B cell (primary cell): ENCODE results near the gene SMG9. TPM values are rescaled to one million over a fixed set of nuclear protein-coding genes. Genes with fewer than 3 reads are reported as not detected.

Experiments used
- ATAC-seq: fragments of 200-7000 bp; cut with Tn5 transposase; one replicate; pipeline ENCODE4 v1.10.0; 2021; ENCODE audit warnings: low read depth, mild to moderate bottlenecking, moderate number of reproducible peaks, moderate library complexity
- CTCF ChIA-PET: fragments of 350-600 bp; sonication (Branson Sonifier 250); formaldehyde crosslinking; loops from one replicate; lab custom pipeline; 2021; ENCODE audit warnings: antibody characterized with exemption, inconsistent platforms; lab: Charles Lee
- POLR2A ChIA-PET: fragments of 350-600 bp; sonication (Branson Sonifier 250); formaldehyde crosslinking; loops from one replicate; lab custom pipeline; 2021; ENCODE audit warnings: antibody characterized with exemption; lab: Charles Lee
- DNase-seq: peaks from one replicate; pipeline ENCODE4 v3.0.0; 2013
- H2AFZ ChIP-seq: 2 replicates; pipeline ENCODE4 v1.6.1; 2012; ENCODE audit warnings: mild to moderate bottlenecking, low read depth, low read length; ENCODE audit not compliant: insufficient read depth, poor library complexity, severe bottlenecking
- H3K27ac ChIP-seq, 2 donors: 1 replicate in 1 of 2; 2 replicates in 1 of 2; pipeline ENCODE4 v1.5.1; 2012 to 2013; ENCODE audit warnings: low read length in 2 of 2, mild to moderate bottlenecking in 2 of 2, moderate library complexity in 1 of 2
- H3K27me3 ChIP-seq, 4 experiments: fragments of 200-600 bp in 1 of 4; sonication (generic) in 1 of 4; replicated peaks in 1 of 4; 1 replicate in 2 of 4; 2 replicates in 2 of 4; pipeline versions ENCODE4 v1.6.1 to v1.7.0; 2013 to 2016; ENCODE audit warnings: low read length in 3 of 4, mild to moderate bottlenecking in 2 of 4, mixed read lengths in 1 of 4, moderate library complexity in 1 of 4; ENCODE audit not compliant: insufficient read depth in 4 of 4, control insufficient read depth in 3 of 4; ENCODE audit errors: control extremely low read depth in 1 of 4
- H3K36me3 ChIP-seq, 2 experiments: replicated peaks in 1 of 2; 1 replicate in 1 of 2; 2 replicates in 1 of 2; pipeline versions ENCODE4 v1.6.1 to v1.7.1; 2013; ENCODE audit warnings: low read length in 1 of 2; ENCODE audit not compliant: insufficient read depth in 2 of 2, control insufficient read depth in 1 of 2; ENCODE audit errors: control extremely low read depth in 1 of 2, extremely low read depth in 1 of 2
- H3K4me1 ChIP-seq, 2 donors: fragments of 200-600 bp in 1 of 2; sonication (generic) in 1 of 2; 1 replicate in 1 of 2; 2 replicates in 1 of 2; pipeline versions ENCODE4 v1.5.1 to v1.6.1; 2013 to 2017; ENCODE audit warnings: low read length in 2 of 2; ENCODE audit not compliant: control insufficient read depth in 2 of 2, insufficient read depth in 2 of 2
- H3K4me2 ChIP-seq: replicated peaks from 2 replicates; pipeline ENCODE3; 2012; ENCODE audit warnings: mild to moderate bottlenecking, low read depth, low read length; ENCODE audit not compliant: poor library complexity, severe bottlenecking
- H3K4me3 ChIP-seq, 5 experiments: fragments of 200-600 bp in 1 of 5; sonication (generic) in 1 of 5; 1 replicate in 3 of 5; 2 replicates in 2 of 5; pipeline versions ENCODE4 v1.5.1 to v1.7.0; 2011 to 2016; ENCODE audit warnings: low read length in 4 of 5, mild to moderate bottlenecking in 4 of 5, low read depth in 2 of 5, control low read depth in 1 of 5, moderate library complexity in 1 of 5; ENCODE audit not compliant: insufficient read depth in 1 of 5; ENCODE audit errors: control extremely low read depth in 1 of 5, extremely low read depth in 1 of 5
- H3K79me2 ChIP-seq: fragments of 200-600 bp; sonication (generic); one replicate; pipeline ENCODE4 v1.6.0; 2016; ENCODE audit warnings: low read length; ENCODE audit not compliant: control insufficient read depth, insufficient read depth
- H3K9ac ChIP-seq: fragments of 200-600 bp; sonication (generic); 2 replicates; pipeline ENCODE4 v1.6.1; 2017; ENCODE audit warnings: mild to moderate bottlenecking, low read length, moderate library complexity
- H3K9me3 ChIP-seq, 3 donors: one replicate each; pipeline versions ENCODE4 v1.6.1 to v1.7.1; 2013; ENCODE audit warnings: low read length in 2 of 3; ENCODE audit not compliant: control insufficient read depth in 2 of 3, insufficient read depth in 1 of 3; ENCODE audit errors: control extremely low read depth in 1 of 3
- H4K20me1 ChIP-seq: 2 replicates; pipeline ENCODE4 v1.6.0; 2012; ENCODE audit warnings: mild to moderate bottlenecking, low read length; ENCODE audit not compliant: insufficient read depth, control insufficient read depth, poor library complexity, severe bottlenecking
- H3K27ac Mint-ChIP-seq: one replicate; pipeline ENCODE4 v1.8.0; 2021; ENCODE audit warnings: mixed read lengths
- H3K27me3 Mint-ChIP-seq: one replicate; pipeline ENCODE4 v1.8.0; 2021; ENCODE audit warnings: mixed read lengths
- H3K4me1 Mint-ChIP-seq: one replicate; pipeline ENCODE4 v1.8.0; 2021; ENCODE audit warnings: mixed read lengths
- H3K4me3 Mint-ChIP-seq: one replicate; pipeline ENCODE4 v1.8.0; 2021; ENCODE audit warnings: mixed read lengths
- H3K9me3 Mint-ChIP-seq: one replicate; pipeline ENCODE4 v1.8.0; 2022; ENCODE audit warnings: mixed read lengths; ENCODE audit not compliant: insufficient read depth
- CTCF ChIP-seq: fragments of 200-600 bp; IDR thresholded peaks from one replicate; pipeline ENCODE4 v1.8.0; 2022; ENCODE audit warnings: antibody characterized with exemption, mild to moderate bottlenecking
- EZH2 ChIP-seq: IDR thresholded peaks from 2 replicates; pipeline ENCODE4 v1.6.1; 2012; ENCODE audit warnings: borderline replicate concordance, low read depth, mild to moderate bottlenecking, moderate library complexity, low read length; ENCODE audit not compliant: insufficient read depth, poor library complexity, severe bottlenecking
- WGBS: methylation state at CpG from one replicate; pipeline ENCODE4 v1.1.5; 2013; ENCODE audit warnings: missing lambda C conversion rate; ENCODE audit not compliant: insufficient coverage; 5-methylcytosine and 5-hydroxymethylcytosine counted together
- intact Hi-C: fragments of 100-400 bp; cut with micrococcal nuclease; formaldehyde crosslinking; loops from one replicate; pipeline ENCODE4 v1.10.0; 2022
- polyA plus RNA-seq: library from polyadenylated mRNA; depleted of rRNA; stranded (reverse); fragments of >200 nt; gene quantifications from 2 replicates; pipeline ENCODE4 v1.2.3, GENCODE V29; 2012
- total RNA-seq, 2 donors: library from RNA; stranded (reverse); fragments of 120-200 nt in 1 of 2; gene quantifications; 1 replicate in 1 of 2; 2 replicates in 1 of 2; pipeline versions ENCODE4 v1.2.3 to v1.2.4, GENCODE V29; 2013 to 2022

The SMG9 gene
- total and polyA plus RNA-seq, 2 donors (not counting 1 experiment from before 2014, with no cell fraction given): 33.9 to 87.5 TPM

GRCh38 chr19:43684326-43684725 lies 70.4 kb downstream of the SMG9 start:
- H3K27ac ChIP-seq: no peak overlapping the region
- no peaks in the 10 kb centered on the region for H4K20me1 ChIP-seq
- no peak overlapping the region for H2AFZ ChIP-seq
- Mint-ChIP-seq H3K9me3 (no peaks in the 10 kb centered on the region), H3K27me3 (no peaks in the 10 kb centered on the region), H3K4me3 (no peak overlapping the region), H3K4me1 (no peaks in the 10 kb centered on the region), H3K27ac (no peak overlapping the region)
- H3K27me3 ChIP-seq: peaks cover 0 to 4% (median 0%) of the 10 kb centered on the region in 4 experiments
- DNase-seq (no peak), ATAC-seq (no peak)
- no peak overlapping the region for H3K9ac ChIP-seq
- H3K79me2 ChIP-seq: no peaks in the 10 kb centered on the region
- TF ChIP-seq EZH2: no peak
- no peak for TF ChIP-seq CTCF
- POLR2A ChIA-PET: interaction anchor here (0.6 kb wide), 1 partner anchor 17 kb away, joined by 5 read pairs; no protein-coding TSS in a partner anchor
- no peak overlapping the region for H3K4me3 ChIP-seq
- no peaks in the 10 kb centered on the region for H3K4me1 ChIP-seq
- H3K9me3 ChIP-seq: no peaks in the 10 kb centered on the region
- WGBS: 67% methylated on average over 1 of the region's 1 CpG
- intact Hi-C loops: no loop called here
- CTCF ChIA-PET: no interaction called here
- H3K36me3 ChIP-seq: no peaks in the 10 kb centered on the region
- no peak overlapping the region for H3K4me2 ChIP-seq

DNA sequence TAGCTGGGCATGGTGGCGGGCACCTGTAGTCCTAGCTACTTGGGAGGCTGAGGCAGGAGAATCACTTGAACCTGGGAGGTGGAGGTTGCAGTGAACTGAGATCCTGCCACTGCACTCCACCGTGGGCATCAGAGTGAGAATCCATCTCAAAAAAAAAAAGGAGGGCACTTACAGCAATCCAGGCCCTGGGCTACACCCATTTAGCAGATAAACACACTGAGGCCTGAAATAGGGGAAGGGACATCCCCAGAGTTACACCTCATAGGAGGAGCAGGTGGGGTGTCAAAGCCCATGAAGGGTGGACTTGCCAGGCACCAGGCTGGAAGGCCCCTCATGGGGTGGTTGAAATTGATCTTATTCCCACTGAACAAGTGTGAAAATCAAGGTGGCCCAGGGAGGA lies 70.9 kb downstream of the SMG9 start:
- no peak overlapping the region for H3K4me3 Mint-ChIP-seq
- Histone ChIP-seq H3K36me3 (no peaks in the 10 kb centered on the region), H3K27me3 (peaks cover 0 to 4% (median 0%) of the 10 kb centered on the region in 4 experiments), H3K27ac (no peak overlapping the region), H3K4me2 (no peak overlapping the region), H3K9me3 (no peaks in the 10 kb centered on the region), H3K4me3 (no peak overlapping the region), H3K9ac (no peak overlapping the region), H3K4me1 (no peaks in the 10 kb centered on the region), H2AFZ (no peak overlapping the region), H4K20me1 (no peaks in the 10 kb centered on the region), H3K79me2 (no peaks in the 10 kb centered on the region)
- H3K27ac Mint-ChIP-seq: no peak overlapping the region
- ATAC-seq (no peak), DNase-seq (no peak)
- no peak for TF ChIP-seq EZH2
- no peak for TF ChIP-seq CTCF
- no peaks in the 10 kb centered on the region for H3K27me3 Mint-ChIP-seq
- POLR2A ChIA-PET: no interaction called here
- CTCF ChIA-PET: no interaction called here
- no peaks in the 10 kb centered on the region for H3K9me3 Mint-ChIP-seq
- intact Hi-C loops: no loop called here
- no peaks in the 10 kb centered on the region for H3K4me1 Mint-ChIP-seq
- WGBS: 80% methylated on average over 1 of the region's 2 CpGs
